Hematopoietic multipotent progenitor cell treated with erythropoietin and hydrocortisone succinate and interleukin-3 and kit ligand, for 15 days (in vitro differentiated cells): ENCODE measurements around the gene SCIN.

Source experiments
- DNase-seq: peaks from one replicate; pipeline ENCODE4 v3.0.0-alpha.2; 2015; ENCODE audit warnings: low spot score

Gene SCIN

DNA sequence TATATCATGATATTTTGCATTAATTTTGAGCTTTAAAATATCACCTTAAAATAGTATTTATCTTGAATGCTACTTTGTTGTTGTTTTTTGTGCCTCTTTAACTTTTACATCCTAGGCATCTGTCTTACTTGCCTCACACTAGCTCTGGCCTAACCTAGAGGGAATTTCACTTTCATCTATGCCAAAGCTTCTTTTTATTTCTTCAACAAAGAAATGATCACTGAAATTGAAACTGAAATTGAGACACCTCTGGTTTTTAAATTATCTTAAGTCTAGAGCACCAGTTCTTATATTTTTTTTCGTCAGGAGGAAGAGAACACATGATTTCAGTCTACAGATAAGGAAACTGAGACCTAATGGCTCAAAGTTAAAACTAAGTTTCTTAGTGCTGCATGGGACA, 3.5 kb upstream of the SCIN start:
- DNase-seq: no peak

DNA sequence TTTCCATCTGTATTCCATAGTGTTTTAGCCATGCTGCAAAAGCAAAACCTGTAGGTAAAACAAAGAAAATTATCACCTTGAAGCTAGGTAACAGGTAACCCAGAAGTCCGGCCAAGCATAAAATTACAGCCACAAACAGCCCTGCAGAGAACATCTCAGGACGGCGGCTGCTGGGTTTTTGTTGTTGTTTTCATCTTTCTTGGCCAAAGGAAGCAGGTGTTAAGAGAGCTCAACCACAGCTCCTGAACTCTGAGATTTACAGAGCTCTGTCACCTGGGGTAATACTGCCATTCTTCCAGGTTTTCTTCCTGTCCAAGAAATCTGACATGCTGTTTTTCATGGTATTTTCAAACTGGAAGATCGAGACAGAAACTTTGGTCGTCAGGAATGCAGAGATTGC, 847 bp upstream of the SCIN start:
- DNase-seq: no peak

DNA sequence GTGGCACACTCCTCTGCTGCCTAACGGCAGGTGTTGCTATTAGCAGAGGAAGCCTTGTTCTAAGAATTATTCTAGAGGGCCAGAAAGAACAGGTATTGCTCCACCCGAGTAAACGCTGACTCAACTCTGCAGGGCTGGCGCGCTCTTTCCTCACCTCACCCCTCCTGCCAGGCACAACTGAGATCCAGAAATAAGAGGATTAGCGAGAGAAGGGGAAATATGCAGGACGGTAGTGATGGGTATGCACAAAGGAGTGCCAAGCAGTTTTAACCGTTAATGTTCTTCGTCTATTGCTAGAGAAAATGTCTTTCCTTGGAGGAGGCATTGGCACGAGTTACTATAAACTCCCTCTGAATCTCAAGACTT, 369 bp upstream of the SCIN start:
- no peak for DNase-seq

DNA sequence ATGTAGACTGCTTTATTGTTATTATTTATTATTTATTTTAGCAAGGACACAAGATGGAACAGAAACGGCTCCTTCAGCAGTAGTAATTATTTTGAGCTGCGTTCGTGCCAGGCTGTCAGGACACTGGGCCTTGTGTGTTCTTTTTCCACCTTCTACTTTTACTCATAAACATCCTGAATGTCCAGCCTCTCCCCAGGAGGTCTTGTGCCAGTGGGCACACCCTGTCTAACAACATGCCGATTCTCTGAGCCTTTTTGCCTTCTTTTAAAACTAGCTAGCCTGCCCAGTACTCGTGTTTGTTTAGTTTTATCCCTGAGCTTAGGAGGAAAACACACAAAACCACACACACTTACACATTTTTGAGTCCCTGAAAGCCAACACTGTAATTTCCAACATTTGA, 1.2 kb downstream of the SCIN start:
- no peak for DNase-seq

DNA sequence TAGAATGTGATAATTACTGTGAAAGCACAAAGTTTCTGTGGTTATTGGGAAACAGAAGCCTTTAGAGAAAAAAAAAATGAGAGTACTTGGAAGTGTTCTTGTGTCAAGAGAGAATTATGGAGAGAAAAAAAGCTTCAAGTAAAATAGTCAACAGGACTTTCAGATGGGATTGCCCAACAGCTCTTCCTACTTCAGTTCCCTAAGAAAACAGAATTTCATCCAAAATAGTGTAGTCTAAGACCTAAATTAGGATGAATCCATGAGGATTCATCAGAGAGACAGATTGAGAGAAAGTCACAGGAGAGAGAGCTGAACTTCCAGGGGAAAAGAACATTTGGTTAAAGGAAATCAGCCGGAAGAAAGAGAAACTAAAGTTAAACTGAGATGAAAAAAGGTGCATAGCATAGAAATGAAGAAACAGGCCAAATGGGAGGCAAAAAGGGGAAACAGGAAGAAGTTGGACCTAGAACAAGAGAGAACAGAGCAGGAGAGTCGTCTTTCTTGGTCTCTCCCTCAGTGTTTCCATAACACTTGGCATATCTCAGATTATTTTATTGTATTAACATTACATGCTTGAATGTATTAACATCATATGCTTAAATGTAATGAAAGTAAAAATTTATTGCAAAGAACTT, 2.5 kb downstream of the SCIN start:
- no peak for DNase-seq

DNA sequence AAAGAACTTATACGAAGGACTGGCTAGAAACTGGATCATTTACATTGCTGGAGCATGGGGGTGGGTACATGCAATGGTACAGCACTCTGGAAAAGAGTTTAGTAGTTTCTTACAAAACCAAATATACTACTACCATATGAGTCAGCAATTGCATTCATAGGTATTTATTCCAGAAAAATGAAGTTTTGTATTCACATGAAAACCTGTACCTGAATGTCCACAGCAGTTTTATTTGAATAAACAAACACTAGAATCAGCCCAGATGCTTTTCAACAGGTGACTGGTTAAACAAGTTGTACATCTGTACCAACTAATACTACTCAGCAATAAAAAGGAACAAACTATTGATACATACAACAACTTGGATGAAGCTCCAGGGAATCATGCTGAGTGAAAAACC, 3.4 kb downstream of the SCIN start:
- no peak for DNase-seq

DNA sequence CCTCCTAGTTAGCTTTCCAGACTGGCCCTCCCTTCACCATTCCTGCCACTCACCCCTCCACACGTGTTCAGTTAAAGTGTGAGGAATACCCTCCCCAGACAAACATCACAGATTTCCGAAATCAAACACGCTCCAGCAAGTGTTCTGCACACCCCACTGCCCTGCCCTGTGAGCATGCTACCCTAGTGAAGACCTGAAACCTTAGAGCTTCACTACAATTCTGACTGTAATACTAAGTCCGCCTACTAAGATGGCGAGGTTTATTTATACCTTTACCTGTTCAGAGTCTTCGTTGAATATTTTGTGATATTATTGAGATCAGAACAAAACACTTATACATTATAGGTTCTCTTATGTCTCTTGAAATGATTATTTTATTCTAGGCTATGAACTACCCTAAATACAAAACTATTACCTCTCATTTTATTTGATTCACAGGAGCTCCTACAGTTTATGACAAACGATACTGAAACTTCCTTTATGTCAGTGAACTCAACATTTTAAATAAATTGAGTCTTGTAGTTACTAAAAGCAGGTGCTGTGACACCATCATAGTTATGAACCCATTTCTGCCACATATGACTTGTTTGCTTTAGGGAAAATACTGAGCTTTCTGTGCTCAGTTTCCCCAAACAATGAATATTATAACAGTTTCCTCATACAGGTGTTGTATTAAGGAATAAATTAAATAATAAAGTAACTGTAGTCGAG, 8.6 kb downstream of the SCIN start:
- no peak for DNase-seq

DNA sequence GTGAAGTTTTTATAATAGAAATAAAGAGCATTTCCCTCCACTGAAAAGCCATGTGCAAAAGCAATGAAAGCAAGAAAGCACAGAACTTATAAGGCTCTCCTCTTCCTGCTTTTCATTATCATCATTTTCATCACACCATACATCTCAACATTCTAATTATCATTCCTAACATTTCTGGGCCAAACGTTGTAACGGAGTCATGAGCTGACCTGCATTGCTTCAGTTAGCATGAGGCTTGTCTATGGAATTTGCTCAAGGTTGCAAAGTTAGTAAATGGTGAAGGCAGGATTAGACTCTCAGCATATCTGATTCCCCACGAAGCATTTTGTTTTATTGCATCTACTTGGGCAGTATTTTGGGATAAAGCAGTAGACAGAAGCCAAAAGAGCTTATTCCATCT, 11.4 kb downstream of the SCIN start:
- no peak for DNase-seq

DNA sequence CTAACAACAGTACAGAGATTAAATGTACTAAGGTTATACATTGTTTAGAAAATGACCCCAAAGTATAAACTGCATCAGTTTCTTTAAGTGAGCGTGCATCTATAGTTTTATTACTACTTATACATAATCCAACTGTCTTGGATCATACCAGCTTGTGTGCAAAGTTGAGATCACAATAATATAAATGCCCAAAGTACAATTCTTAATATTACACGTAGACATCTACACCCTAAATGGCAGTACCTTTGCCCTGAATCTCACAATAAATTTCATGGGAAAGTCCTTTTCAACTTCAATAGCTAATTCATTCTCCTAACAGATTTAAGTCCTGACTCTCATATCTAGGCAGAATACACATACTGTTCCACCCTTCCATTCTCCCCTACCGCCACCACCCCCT, 11.8 kb downstream of the SCIN start:
- no peak for DNase-seq

DNA sequence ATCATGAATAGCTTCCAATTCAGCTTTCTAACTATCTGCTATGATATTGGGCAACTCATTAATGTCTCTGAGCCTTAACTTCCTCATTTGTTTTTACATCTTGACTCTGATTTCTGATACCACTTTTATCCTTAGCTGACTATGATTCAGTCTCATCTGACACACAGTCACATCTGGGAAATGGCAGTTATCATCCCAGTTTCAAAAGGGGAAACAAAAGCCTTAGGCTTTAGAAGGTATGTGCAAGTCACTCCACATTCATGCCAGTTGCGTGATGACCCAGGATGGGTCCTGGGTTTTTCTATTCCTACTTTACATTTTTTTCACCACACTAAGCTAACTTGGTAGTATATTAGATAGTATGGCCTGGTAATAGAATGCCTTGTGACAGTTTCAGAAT, 12.7 kb downstream of the SCIN start:
- no peak for DNase-seq

DNA sequence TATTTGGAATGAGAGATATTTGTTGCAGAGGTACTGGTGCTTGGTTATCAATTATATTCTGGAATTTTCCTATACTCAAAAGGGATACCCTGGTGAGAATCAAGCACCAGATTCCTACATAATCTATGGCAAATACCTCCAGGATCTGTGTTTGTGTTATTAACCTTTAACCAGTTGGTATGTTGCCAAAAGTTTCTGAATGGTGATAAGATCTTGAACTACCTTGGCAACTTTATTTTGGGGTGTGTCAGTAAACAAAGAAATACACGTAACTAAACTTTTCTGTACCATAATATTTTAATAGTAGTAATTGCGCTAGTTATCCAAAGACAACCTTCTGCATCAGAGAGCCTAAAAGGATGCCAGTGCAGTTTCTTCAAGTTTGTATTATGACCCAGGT, 13.4 kb downstream of the SCIN start:
- DNase-seq: no peak

DNA sequence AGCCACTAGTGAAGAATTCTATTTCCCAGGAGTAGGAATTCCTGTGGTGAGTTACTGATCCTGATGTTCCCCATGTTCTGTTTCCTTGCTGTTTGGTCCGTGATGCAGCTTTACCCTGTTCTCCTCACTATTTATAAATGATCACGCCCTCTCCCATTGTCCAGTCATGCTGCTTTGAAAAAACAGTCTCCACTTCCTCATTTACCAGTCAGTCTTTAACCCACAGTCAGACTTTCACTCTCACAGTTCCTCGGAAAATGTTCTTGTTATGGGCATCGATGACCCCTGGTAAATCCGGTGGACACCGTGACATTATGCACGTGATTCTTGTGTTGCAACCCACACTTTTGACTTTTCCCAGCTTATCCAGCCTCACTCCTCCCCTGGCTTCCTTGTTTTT, 14.4 kb downstream of the SCIN start:
- DNase-seq: no peak

DNA sequence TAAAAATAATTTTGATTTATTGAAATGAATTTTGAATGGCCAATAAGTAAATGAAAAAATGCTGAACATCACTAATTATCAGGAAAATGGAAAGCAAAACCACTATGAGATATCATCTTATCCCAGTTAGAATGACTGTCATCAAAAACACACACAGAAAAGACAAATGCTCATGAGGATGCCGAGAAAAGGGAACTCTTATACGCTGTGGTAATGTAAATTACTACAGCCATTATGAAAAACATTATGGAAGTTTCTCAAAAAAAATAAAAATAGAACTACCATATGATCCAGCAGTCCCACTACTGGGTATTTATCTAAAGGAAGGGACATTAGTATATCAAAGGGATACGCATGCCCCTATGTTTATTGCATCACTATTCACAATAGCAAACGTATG, 15.8 kb downstream of the SCIN start:
- DNase-seq: no peak

DNA sequence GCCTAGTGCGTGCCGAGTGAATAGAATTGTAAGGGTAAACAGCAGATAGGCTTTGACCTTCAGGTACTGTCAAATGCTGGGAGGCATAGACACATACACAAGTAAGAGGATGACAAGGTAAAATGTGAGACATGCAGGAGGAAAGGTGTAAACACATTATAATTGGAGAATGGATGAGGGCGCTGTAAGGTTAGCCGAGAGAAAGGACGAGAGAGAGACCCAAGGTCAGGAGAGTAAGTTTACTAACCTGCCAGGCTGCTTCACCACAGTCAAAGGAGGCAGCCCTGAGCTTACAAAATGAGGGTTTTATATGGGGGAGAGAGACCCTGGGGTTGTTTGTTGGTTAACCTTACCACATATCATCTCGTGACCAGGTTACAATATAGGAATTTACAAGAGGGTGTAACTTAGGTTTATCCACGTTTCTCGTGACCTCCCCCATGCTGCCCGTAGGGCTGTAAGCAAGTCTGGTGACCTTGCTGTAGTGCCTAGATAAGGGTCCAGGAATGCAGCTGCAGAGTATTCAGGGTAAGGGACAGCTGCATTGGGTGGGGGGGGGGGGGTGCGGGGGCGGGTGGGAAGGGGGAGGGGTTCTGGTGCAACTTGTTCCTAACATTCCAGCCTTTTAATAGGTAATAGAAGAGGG, 17.9 kb downstream of the SCIN start:
- no peak for DNase-seq

DNA sequence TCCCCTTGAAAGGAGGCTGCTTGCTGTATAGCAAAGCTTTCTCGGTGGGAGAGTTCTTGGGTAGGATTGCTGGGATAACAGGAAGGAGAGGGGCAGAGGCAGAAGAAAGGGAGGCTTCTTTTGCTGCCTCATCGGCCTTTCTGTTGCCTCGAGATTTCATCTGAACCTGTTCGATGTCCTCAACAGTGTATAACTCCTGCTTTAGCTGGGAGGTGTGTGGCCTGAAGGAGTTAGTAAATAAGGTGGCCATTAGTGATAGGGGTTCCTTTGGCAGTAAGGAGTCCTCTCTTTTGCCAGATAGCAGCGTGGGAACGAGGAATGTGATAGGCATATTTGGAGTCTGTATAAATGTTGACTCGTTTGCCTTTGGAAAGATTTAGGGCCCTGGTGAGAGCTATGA, 20.0 kb downstream of the SCIN start:
- no peak for DNase-seq

DNA sequence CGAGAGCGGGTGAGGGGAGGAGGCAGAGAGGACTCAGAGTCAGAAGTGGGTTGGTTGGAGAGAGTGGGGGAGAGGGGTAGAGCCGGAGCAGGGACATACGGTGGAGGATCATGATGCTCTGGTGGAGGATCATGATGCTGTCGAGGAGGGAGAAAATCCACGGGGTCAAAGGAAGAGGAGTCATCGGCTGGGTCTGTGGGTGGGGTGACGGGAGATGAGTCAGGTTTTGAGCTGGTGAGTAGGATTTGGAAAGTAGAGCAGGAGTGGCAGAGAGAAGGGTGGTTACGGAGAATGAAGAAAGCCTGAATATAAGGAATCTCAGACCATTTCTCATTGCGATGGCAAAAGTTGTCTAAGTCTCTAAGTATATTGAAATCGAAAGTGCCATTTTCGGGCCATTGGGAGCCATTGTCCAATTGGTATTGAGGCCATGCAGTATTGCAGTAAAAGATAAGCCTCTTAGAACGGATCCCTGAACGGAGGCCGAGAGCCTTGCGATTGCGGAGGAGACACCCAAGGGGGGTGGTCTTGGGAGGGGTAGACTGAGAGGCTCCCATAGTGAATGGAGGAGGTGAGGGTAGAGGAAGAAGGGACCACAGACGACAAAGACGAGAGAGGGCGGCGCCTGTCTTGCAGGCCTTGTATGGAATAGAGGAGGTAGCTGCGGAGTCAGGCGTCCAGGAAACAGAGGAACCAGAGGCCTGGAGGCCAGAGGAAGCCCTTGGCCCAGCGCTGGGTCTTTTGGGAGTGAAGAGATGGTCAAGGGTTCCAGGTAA, 23.8 kb downstream of the SCIN start:
- DNase-seq: no peak

DNA sequence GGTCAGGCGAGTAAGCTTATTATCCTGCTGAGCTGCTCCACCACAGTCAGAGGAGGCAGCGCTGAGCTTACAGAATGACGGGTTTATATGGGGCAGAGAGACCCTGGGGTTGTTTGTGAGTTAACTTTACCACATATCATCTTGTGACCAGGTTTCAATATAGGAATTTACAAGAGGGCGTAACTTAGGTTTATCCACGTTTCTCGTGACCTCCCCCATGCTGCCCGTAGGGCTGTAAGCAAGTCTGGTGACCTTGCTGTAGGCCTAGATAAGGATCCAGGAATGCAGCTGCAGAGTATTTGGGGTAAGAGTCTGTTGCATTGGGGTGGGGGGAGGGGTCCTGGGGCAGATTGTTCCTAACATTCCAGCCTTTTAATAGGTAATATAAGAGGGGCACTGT, 24.6 kb downstream of the SCIN start:
- no peak for DNase-seq

DNA sequence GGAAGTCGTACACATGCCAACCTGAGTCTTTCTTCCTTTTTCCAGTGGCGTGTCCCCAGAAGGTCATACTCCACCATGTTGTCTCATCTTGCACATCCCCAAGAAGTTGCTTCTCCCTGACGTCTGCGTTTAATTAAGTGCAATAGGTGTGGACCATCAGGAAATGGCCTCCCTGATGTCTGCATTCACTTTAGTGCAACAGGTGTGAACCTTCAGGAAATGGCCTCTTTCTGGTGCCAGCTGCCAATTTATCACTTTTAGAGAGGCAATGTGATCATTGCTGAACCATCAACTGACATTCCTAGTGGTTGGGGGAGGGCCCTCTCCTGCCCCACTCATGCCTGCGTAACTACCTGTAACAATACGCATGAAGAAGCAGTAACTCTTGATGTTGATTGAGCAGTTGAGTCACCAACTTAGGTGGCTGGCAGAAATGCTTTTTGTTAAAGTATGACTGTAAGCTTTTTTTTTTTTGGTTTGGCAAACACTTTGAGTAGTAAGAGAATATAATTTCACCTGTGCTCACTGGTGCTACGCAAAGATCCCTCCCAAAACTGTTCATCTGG, 25.8 kb downstream of the SCIN start:
- no peak for DNase-seq

DNA sequence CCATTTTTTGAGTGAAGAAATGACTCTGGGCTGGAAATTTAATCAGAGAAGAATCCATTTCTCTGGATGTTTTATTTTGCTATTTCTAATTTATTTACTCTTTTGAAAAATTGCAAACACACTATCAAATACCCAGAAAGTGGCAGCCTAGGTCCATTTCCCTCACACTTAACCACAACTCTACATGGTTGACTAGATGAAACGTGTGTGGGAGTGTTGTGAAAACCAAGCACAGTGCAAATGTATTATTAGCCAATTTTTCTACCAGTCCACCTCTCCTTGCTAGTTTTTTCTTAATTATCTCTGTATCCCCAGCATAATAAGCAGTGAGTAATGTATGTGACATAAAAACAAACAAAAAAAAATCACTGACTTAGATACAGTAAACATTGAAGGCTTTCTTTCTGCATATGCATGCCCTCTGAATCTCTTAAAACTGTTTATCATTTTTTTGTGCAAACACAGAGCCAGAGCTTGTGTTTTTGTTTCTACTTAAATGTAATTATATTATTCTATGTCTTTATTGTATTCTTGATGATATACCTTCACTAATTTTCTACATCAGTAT, 30.9 kb downstream of the SCIN start:
- DNase-seq: no peak

DNA sequence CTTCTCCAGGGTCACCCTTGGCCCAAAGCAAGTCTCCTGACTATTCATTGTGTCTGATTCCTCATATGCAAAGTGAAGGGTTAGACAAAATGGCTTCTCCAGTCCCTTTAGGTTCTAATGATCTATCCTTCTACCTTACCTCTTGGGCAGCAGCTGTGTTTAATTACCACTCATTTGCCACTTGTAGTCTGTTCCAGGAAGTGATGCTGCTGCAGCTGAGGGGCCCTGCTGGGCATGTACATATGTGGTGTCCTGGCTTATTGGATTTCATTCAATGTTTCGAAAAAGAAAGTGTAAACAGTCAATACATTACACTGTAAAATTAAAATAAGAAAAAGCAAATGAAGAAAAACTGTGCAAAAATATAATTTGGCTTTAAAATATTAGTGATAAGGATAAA, 36.6 kb downstream of the SCIN start:
- no peak for DNase-seq

DNA sequence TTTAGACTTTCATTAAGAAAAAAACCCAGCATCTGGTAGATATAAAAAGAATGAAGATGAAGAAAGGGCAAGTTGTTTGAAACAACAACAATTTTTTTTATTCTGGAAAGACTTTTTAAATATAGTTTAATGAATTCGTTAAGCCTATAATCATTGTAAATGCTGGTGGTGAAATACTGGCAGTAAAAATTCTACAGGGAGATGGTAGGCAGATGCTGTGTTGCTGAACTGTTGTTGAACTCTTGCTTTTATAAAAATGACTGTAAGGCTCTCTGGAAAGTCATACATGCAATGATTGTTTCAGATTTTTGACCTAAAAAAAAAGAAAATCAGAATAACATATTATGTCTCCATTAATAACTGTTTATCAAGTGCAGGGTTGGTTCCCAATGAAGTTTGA, 39.0 kb downstream of the SCIN start:
- no peak for DNase-seq

DNA sequence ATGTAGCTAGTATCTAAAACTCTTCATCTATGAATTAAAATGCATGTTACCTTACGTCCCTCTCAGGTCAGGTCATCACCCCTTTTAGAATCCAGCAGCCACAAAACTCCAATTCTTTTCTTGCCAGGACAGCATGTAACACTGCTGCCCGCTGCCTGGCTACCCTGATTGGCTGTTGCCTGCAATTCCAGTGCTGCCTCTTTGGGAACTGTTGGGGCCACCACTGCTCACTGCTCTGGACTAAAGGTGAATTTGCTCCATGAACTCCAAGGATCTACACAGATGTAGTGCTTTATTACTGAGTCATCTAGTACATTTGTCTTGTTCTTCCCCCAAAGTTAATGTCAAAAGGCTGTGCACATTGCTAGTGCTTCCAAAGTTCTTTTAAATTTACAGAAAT, 40.4 kb downstream of the SCIN start:
- DNase-seq: no peak
